HG03457 (cell line): ENCODE data around the gene CRHR2.

ENCODE experiments used
- ATAC-seq: cut with Tn5 transposase; IDR thresholded peaks from one replicate; pipeline ENCODE4 v1.9.1; 2021; ENCODE audit warnings: moderate number of reproducible peaks; ENCODE audit not compliant: unreplicated experiment

The CRHR2 gene

DNA sequence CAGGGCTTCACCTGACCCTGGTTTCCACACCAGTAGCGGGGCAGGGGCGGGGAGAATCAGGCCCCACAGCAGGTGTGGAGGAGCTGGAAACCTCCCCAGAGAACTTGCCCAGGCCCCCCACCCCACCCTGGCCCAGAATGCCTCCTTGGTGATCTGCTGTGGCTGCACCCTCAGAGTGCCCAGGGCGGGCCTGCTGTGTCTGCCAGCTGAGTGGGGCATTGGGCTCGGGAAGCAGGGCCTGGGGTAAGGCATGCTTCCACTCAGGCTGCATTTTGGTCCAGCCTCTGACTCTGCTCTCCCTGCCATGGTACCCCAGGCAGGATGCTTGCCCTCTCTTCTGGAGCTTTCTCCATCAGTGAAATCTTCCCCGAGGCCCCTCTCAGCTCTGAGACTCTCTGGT, 1.1 kb upstream of the CRHR2 start:
- ATAC-seq = no peak

- ATAC-seq = no peak
These were observed 443 bp downstream of the CRHR2 start for GRCh38 chr7:30681815-30682211.

GRCh38 chr7:30681331-30681797, 892 bp downstream of the CRHR2 start:
- no peak for ATAC-seq

DNA sequence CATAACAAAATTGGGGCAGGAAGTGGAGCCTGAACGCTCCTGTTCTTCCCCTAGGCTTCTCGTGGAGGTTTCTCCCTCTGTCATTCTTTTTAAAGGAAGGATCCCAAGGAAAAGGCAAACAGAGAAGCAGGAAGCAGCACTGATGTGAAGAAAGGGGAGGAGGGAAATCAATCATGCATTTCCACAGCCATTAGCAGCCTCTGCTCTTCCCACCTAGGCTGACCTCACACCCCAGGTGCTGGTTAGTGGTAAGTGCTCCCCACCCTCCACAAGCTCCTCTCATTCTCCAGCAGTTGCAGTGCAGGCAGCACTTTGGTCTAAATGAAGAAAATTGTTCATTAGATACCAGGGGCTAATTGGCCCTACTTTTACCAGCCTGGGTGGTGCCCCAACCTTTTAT, 2.6 kb downstream of the CRHR2 start:
- ATAC-seq = no peak

GRCh38 chr7:30678805-30679204, 3.5 kb downstream of the CRHR2 start:
- ATAC-seq = no peak

DNA sequence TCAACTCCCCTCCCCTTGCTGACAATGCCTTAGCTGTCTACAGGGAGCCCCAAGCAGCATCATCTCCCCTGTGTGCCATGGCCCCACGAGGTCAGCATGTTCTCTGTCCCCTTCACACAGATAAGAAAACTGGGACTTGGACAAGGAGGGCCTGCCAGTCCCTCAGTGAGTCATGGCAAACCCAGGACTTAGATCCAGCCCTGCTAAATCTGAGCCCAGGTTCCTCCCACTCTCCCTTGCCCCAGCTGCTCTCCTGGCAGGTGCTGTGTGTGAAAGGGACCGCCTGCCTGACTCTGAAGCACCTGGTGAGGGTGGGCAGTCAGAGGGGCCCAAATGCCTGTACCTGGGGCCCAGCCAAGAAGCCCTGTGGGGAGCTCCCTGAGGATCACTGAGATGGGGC, 7.4 kb downstream of the CRHR2 start:
- ATAC-seq = no peak

DNA sequence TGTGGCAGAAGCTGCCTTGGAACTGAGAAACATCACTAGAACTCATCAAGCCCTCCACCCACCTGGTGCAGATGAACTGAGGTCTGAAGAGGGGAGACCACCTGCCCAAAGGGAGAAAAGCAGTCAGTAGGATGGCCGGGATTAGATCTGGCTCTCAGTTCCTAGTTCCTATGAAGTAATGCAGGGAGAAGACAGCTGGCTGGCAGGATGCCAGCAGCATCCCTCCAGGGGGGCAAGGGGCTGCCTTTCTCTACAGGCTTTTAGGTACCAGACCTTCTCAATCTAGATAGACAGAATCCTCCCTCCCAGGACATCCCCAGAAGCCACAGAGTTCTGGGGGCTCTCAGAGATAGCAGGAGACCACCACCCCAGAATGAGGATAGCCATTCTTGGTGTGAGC, 7.8 kb downstream of the CRHR2 start:
- no peak for ATAC-seq

- ATAC-seq = no peak
These were observed 10.3 kb downstream of the CRHR2 start for GRCh38 chr7:30671793-30672465.

- no peak for ATAC-seq
These were observed 14.2 kb downstream of the CRHR2 start for GRCh38 chr7:30668102-30668501.

DNA sequence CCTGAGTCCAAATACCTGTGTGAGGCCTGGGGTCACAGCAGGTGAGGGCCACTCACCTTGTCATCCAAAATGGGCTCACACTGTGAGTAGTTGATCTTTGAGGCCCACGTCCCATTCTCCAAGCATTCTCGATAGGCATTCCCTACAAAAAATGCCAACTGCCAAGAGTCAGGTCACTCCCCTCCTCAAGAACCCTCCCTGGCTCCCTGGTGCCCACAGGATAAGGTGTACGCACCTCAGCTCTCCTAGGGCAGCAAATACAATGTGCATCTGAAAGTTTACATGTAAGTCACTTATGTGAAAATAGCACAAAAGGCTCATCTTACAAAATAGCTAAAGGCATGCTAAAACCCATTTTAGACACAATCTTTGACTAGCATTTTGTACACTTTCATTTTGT, 15.1 kb downstream of the CRHR2 start:
- no peak for ATAC-seq

GRCh38 chr7:30665449-30665848, 16.8 kb downstream of the CRHR2 start:
- ATAC-seq = no peak

- ATAC-seq = no peak
These were observed 17.2 kb downstream of the CRHR2 start for GRCh38 chr7:30665043-30665442.

- no peak for ATAC-seq
These were observed 17.9 kb downstream of the CRHR2 start for GRCh38 chr7:30664184-30664885.

DNA sequence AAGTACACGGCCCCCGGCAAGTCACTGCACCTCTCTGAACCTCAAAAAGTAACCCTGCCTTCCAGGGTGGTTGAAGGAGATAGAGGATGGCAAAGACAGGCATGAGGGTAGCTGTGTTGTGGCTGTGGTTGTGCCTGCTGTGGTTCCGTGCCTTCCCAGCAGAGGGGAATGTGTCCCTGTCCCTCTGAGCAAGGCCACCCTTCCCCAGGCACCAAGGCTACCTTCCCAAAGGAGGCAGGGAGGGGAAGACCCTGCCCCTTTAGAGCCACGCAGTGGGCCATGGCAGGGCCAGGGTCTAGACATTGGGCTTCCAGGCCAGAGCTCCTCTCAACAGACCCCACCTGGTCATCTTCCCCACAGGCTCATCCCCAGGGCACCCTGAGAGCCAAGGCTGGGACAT, 18.8 kb downstream of the CRHR2 start:
- no peak for ATAC-seq

GRCh38 chr7:30662431-30662939, 19.8 kb downstream of the CRHR2 start:
- ATAC-seq = no peak

GRCh38 chr7:30661926-30662325, 20.3 kb downstream of the CRHR2 start:
- no peak for ATAC-seq

- ATAC-seq = no peak
These were observed 21.7 kb downstream of the CRHR2 start for GRCh38 chr7:30660331-30661255.

DNA sequence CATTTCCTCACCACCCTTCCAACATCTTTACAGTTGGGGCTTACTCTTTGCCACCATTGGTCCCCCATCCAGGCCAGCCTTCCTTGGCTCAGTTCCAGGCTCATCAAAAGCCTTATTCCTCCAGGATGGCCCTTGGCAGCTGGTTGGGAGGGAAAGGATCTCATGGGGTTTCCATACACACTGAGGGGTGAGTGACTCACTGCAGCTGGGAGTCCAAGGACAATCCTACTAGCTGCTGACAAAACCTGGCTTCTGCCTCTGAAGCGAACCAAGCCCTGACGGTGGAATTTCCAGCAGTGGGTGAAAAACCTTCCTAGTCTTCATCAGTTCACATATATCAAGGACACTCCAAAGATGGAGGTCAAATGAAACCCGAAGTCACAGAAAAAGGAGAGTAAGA, 22.9 kb downstream of the CRHR2 start:
- ATAC-seq = no peak

- ATAC-seq = no peak
These were observed 23.7 kb downstream of the CRHR2 start for GRCh38 chr7:30658479-30659074.

DNA sequence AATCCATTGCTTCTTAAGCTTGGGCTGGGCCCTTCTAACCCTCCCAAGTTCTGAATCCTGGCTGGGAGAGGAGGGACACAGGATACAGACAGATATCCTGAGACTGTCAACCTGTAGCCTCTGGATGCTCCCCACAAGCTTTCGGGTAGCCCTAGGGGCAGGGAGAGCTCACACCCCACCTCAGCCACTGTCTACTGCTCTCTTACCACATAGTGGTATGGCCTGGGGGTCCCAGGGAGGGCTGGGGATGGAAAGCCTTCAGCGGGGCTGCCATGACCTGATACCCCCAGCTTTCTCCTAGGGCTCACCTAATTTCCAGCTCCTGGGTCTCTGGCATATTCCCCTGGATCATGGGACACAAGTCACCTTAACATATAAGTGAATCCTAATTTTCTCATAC, 25.1 kb downstream of the CRHR2 start:
- ATAC-seq = no peak
